Heart left ventricle (tissue), 13 donors: ENCODE measurements around the gene MRNIP.

Source experiments
- CTCF ChIP-seq, 12 donors: fragments of 200-600 bp; sonication (generic) in 4 of 12; IDR thresholded peaks; one replicate each; pipeline versions ENCODE4 v1.5.0 to v1.8.0; 2018 to 2022; ENCODE audit warnings: antibody characterized with exemption in 12 of 12, mild to moderate bottlenecking in 5 of 12
- POLR2A ChIP-seq, 2 donors: fragments of 450-650 bp; IDR thresholded peaks; one replicate each; pipeline ENCODE4 v1.6.1; 2017; ENCODE audit warnings: antibody characterized with exemption in 2 of 2, mild to moderate bottlenecking in 2 of 2, moderate library complexity in 2 of 2
- donor health status: ischemic (EF 13 %, LVEDD 7.1; RV severe dilation, severe dysfunction).
- donor health status: DM: no; HTN: yes; CAD: no.
- donor health status: DM: no; HTN: no; CAD: no.
- donor health status: ischemic (EF 25% LVEDD 6.9; RV normal size, moderate dysfunction).
- donor health status: ischemic (EF 25% LVEDD 5.7; RV mildly dilated, moderate dysfunction).
- donor health status: ischemic (EF 35%, LVEDD 5.7; RV mildly dilated, moderate dysfunction).
- donor health status: nonischemic (EF 11% LVEDD 7.7; RV severe dilation, severe dysfunction).
- donor health status: DM: yes; HTN: yes; CAD: no.
- donor health status: PGD.
- donor health status: ischemic (EF 29% LVEDD 5.4; RV normal size, mild dysfunction).
- donor health status: nonischemic (EF 23%, LVEDD 6.1; RV moderate dilation, normal function).

- TF ChIP-seq CTCF (IDR thresholded peaks at IDR 0.05) (no peak), POLR2A (IDR thresholded peaks at IDR 0.05) (no peak)
Observed at GRCh38 chr5:179893076-179893957, 34.7 kb upstream of the MRNIP start.
